HUDEP-2 (cell line): ENCODE data around the gene NUDCD3.

Experiments
- DNase-seq, 76 experiments: peaks; one replicate each; lab custom pipeline; 2025; ENCODE audit not compliant: unreplicated experiment in 76 of 76; lab: John Stamatoyannopoulos, UW

Gene NUDCD3

GRCh38 chr7:44330331-44330730, 160.1 kb downstream of the NUDCD3 start:
- no peak for DNase-seq

GRCh38 chr7:44329888-44330287, 160.6 kb downstream of the NUDCD3 start:
- no peak for DNase-seq
